AG09319 (cell line): ENCODE results near the gene CFI.
A peak's percentile ranks its signal among the peaks of the same experiment; 100 is the strongest.

Source experiments
- DNase-seq: peaks from one replicate; pipeline ENCODE4 v3.0.0-alpha.2; 2010; ENCODE audit warnings: low read depth; ENCODE audit errors: extremely low read depth
- TF ChIP-seq, protein P1 (sequence below): IDR thresholded peaks from 2 replicates; pipeline ENCODE4 v1.5.1; 2011; ENCODE audit warnings: low read depth, mild to moderate bottlenecking, inconsistent platforms, low read length, moderate library complexity

Gene CFI

DNA sequence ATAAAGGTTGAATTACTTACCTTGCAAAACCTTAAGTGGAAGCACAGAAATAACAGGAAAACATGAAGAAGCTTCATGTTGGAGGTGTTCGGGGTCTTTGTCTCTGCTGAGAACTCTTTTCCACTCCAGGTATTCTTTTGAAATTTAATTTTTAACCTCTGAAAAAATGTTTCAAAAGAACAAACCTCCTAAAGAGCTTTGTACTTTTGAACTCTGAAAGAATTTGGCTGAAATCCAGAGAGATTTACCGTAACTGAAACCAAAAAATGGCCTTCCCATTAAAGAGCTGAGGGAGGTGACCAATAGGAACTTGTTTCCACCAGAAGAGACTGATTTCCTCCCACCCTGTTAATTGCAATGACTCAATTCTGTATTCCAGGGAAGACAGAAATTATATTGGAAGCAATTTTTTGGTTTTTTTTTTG is at the start of gene CFI:
CFI (minus strand) TSS at position 105 of the 425 bp plus-strand sequence; CDS start at position 77, 28 bp downstream.
- TF ChIP-seq, protein P1, sequence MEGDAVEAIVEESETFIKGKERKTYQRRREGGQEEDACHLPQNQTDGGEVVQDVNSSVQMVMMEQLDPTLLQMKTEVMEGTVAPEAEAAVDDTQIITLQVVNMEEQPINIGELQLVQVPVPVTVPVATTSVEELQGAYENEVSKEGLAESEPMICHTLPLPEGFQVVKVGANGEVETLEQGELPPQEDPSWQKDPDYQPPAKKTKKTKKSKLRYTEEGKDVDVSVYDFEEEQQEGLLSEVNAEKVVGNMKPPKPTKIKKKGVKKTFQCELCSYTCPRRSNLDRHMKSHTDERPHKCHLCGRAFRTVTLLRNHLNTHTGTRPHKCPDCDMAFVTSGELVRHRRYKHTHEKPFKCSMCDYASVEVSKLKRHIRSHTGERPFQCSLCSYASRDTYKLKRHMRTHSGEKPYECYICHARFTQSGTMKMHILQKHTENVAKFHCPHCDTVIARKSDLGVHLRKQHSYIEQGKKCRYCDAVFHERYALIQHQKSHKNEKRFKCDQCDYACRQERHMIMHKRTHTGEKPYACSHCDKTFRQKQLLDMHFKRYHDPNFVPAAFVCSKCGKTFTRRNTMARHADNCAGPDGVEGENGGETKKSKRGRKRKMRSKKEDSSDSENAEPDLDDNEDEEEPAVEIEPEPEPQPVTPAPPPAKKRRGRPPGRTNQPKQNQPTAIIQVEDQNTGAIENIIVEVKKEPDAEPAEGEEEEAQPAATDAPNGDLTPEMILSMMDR: no peak
- DNase-seq: peak; percentile 50

DNA sequence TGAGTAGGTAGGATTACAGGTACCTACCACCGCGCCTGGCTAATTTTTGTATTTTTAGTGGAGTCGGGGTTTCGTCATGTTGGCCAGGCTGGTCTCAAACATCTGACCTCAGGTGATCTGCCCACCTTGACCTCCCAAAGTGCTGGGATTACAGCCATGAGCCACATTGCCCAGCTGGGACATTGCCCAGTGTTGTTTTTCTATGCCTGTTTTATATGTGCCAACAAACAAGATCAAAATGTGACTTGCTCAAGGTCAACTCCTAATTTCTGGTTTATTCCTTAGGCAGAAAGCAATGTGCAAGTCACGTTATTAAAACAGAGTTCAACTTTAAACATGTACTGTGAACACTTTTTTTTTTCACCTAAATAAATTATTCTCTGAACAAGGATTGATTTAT is 48.8 kb upstream of the CFI start:
- TF ChIP-seq, protein P1: no peak
- no peak for DNase-seq

DNA sequence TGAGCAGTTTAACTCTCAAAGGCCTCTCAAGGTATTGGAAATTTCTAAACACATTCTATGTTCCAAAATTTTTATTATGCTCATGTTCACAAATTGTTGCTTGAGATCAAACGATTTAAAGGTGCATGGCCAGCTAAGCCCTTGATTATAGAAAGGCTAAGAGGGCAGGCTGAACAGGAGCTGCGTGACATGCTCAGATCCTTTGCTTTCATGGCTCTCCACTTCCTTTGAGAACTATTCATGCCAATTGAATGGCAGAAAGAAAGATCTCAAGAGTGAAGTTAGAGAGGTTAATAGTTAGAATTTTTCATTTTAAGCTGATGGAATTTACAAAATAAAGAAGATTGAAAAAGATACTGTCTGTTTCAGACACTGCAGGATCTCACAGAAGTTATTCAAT is 46.7 kb upstream of the CFI start:
- DNase-seq: no peak
- TF ChIP-seq, protein P1: no peak

DNA sequence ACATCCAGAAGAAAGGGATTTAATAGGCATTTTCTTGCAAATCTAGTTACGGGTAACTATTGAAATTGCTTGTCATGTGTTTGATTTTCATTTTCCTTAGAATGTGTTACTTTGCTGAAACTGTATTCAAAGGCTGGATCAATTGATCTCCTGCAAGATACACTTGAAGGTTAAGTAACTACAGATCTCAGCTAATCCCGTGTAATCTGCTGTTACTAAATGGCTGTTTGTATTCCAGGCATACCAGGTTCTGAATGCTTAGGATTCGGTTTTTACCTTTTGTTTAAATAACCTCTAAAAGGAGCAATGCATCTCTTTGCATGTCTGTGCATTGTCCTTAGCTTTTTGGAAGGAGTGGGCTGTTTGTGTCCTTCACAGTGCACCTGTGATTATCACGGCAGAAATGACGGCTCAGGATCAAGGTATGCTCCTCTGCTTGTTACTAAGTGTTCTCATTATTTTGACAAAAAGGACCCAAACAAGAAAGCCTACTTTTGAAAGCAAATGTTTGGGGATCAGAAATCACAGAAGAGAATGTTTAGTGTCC is 46.2 kb upstream of the CFI start, which contains the start of gene LRIT3:
LRIT3 (plus strand) TSS at position 212 of the 547 bp plus-strand sequence; CDS start at position 307, 95 bp downstream.
- TF ChIP-seq, protein P1: no peak
- DNase-seq: no peak

DNA sequence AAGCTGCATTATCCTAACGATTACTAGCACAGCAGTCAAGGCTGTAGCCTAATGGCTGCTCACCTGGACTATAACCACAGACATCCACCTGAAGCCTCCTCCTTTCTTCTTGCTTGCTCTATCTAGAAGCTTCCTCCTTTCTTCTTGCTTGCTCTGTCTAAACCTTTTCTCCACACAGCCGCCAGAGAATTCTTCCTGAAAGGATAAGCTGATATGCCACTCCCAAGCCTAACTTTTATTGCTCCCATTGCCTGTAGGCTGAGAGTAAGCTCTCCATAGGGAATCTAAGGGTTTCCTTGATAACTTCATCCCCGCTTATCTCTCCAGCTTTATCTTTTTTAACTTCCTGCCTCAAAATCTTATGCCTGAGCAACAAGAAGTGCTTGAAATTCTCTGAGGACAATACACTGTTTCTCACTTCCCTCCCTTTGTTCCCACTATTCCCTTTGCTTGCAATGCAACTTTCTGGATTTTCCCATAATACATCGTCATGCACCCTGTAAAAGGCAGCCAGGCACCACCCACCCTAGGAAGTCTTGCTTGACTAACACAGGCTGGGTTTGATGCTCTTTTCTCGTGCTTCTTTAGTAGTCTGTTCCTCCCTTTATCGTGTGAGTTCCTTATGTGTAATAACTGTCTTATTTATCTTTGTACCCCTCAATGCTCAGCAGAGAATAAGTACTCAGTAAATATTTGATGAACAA is 44.7 kb upstream of the CFI start:
- no peak for DNase-seq
- TF ChIP-seq, protein P1: no peak

DNA sequence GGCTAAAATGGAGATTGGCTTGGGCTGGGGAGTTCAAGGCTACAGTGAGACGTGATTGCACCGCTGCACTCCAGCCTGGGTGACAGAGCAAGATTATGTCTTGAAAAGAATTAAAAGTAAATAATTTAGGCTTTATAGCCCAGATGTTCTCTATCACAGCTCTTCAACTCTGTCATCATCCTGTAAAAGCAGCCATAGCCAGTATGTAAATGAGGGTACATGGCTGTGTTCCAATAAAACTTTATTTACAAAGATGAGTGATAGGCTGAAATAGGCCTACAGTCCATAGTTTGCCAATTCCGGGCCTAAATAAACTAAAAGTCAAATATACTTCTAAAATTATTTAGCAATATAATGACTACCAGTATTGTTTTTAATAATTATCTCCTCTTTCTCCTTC is 35.2 kb upstream of the CFI start:
- TF ChIP-seq, protein P1: no peak
- no peak for DNase-seq

DNA sequence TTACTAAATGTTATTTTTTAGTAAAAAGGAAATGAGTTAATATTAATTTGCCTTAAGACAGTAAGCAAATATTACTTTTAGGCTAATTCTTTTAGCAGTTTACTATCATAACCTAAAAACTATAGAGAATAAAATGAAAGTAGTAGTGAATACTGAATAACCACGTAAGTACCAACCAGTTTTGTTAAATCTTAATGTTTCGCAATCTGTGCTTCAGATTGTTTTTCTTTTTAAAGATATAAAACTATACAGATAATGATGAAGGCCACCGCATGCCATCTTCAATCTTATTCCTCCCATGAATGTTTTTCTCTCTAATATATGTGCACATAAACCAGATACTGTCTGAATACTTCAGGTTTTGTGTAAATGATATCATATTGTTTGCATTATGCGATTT is 32.0 kb upstream of the CFI start:
- TF ChIP-seq, protein P1: no peak
- no peak for DNase-seq
